Nephron progenitor cell (in vitro differentiated cells): Measurements from ENCODE around the gene DSCAM.
A peak's percentile ranks its signal among the peaks of the same experiment; 100 is the strongest.

Experiments used
- DNase-seq: peaks from one replicate; pipeline ENCODE4 v3.0.0; 2021
- H3K27ac Mint-ChIP-seq: 2 replicates; pipeline ENCODE4 v1.8.0; 2021; ENCODE audit warnings: mild to moderate bottlenecking, moderate library complexity, mixed read lengths
- H3K27me3 Mint-ChIP-seq: 2 replicates; pipeline ENCODE4 v1.8.0; 2021; ENCODE audit warnings: mild to moderate bottlenecking, low read depth, mixed read lengths; ENCODE audit not compliant: poor library complexity
- H3K36me3 Mint-ChIP-seq: 2 replicates; pipeline ENCODE4 v1.8.0; 2021; ENCODE audit warnings: low read depth, mixed read lengths
- H3K4me1 Mint-ChIP-seq: 2 replicates; pipeline ENCODE4 v1.8.0; 2021; ENCODE audit warnings: mixed read lengths
- H3K4me3 Mint-ChIP-seq: 2 replicates; pipeline ENCODE4 v1.8.0; 2021; ENCODE audit warnings: mild to moderate bottlenecking, moderate library complexity, mixed read lengths
- H3K9me3 Mint-ChIP-seq: 2 replicates; pipeline ENCODE4 v1.8.0; 2021; ENCODE audit warnings: mild to moderate bottlenecking, moderate library complexity, mixed read lengths
- CTCF ChIP-seq: fragments of 200-600 bp; sonication (generic); IDR thresholded peaks from 2 replicates; pipeline ENCODE4 v1.5.0; 2021; ENCODE audit warnings: antibody characterized with exemption

The DSCAM gene

DNA sequence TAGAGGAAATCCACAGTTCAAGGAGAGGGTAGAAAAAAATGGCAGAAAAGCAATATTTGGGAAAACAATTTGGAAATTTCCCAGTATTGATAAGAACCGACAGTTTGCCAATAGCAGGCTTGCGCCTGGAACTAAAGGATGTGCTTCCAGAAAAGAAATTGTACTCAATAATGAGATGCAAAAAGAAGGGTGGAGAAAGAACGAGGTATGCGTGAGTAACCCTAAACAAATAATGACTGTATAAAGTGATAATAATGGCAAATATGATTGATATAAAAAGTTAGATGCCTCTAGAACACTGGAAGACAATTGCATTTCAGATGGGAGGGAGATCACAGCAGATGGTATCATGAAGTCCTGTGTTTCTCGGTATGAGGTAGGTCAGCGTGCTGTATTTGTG is 458.9 kb downstream of the DSCAM start:
- no peak for DNase-seq
- Mint-ChIP-seq H3K4me1 (peaks cover 20% of the 10 kb centered on the region), H3K4me3 (no peak overlapping the region), H3K27me3 (peaks cover 11% of the 10 kb centered on the region), H3K36me3 (no peaks in the 10 kb centered on the region), H3K9me3 (no peaks in the 10 kb centered on the region), H3K27ac (no peak overlapping the region)
- TF ChIP-seq CTCF: no peak

GRCh38 chr21:40386981-40387747 is 459.8 kb downstream of the DSCAM start:
- DNase-seq: no peak
- H3K4me1 Mint-ChIP-seq: peaks cover 26% of the 10 kb centered on the region
- no peaks in the 10 kb centered on the region for H3K36me3 Mint-ChIP-seq
- TF ChIP-seq CTCF: no peak
- no peak overlapping the region for H3K27ac Mint-ChIP-seq
- H3K9me3 Mint-ChIP-seq: no peaks in the 10 kb centered on the region
- H3K27me3 Mint-ChIP-seq: peaks cover 8% of the 10 kb centered on the region
- H3K4me3 Mint-ChIP-seq: no peak overlapping the region

GRCh38 chr21:40386294-40386911 is 460.6 kb downstream of the DSCAM start:
- Mint-ChIP-seq H3K9me3 (no peaks in the 10 kb centered on the region), H3K27ac (no peak overlapping the region), H3K27me3 (peaks cover 8% of the 10 kb centered on the region), H3K36me3 (no peaks in the 10 kb centered on the region), H3K4me1 (peaks cover 26% of the 10 kb centered on the region), H3K4me3 (no peak overlapping the region)
- peak; percentile 97 for TF ChIP-seq CTCF
- peak; percentile 79 for DNase-seq

- DNase-seq: no peak
- no peak overlapping the region for H3K4me3 Mint-ChIP-seq
- no peaks in the 10 kb centered on the region for H3K9me3 Mint-ChIP-seq
- no peaks in the 10 kb centered on the region for H3K36me3 Mint-ChIP-seq
- no peak overlapping the region for H3K27ac Mint-ChIP-seq
- peaks cover 26% of the 10 kb centered on the region for H3K4me1 Mint-ChIP-seq
- TF ChIP-seq CTCF: no peak
- peaks cover 8% of the 10 kb centered on the region for H3K27me3 Mint-ChIP-seq
Observed at GRCh38 chr21:40385883-40386282, 461.1 kb downstream of the DSCAM start.

DNA sequence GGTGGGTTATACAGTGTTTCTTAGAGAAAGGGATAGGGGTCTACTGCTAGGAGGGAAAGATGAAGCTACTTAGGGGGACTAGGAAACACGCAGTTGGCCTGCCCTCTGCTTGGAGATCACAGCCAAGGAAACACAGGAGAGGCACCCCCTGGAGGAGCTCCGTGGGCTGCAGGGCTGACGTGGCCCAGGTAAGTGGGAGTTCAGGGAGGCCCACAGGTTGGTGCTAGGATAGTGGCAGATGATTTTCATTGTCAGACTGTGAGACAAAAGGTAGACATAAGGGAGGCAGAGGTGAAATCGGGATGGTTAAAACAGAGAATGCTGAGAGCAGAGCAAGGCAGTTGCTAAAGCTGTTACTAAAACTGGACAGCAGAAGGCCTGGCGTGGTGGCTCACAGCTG is 463.0 kb downstream of the DSCAM start:
- H3K27me3 Mint-ChIP-seq: peaks cover 8% of the 10 kb centered on the region
- DNase-seq: no peak
- peaks cover 26% of the 10 kb centered on the region for H3K4me1 Mint-ChIP-seq
- H3K9me3 Mint-ChIP-seq: peaks cover 4% of the 10 kb centered on the region
- no peak overlapping the region for H3K4me3 Mint-ChIP-seq
- H3K27ac Mint-ChIP-seq: no peak overlapping the region
- no peaks in the 10 kb centered on the region for H3K36me3 Mint-ChIP-seq
- no peak for TF ChIP-seq CTCF

DNA sequence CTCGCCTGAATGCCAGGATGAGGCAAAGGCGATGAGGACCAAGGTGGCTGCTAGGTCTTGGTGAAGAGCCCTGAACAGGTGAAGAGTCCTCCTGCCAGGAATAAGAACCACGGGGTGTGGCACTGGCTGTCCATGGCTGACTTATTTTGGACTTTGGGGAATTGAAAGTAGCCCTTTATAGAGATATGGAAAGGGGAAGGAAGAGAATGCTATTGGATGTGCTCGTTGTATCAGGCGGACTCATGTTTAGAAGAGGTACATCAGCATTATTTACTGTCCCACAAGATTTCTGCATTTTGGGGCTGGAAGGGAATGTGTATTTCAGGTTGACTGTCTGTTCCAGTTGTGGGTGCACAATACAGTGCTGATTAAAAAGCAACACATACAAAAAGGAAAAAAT is 465.8 kb downstream of the DSCAM start:
- TF ChIP-seq CTCF: no peak
- Mint-ChIP-seq H3K4me3 (no peak overlapping the region), H3K27me3 (peaks cover 8% of the 10 kb centered on the region), H3K9me3 (peaks cover 4% of the 10 kb centered on the region), H3K27ac (no peak overlapping the region), H3K36me3 (no peaks in the 10 kb centered on the region), H3K4me1 (peaks cover 15% of the 10 kb centered on the region)
- no peak for DNase-seq
